ENCODE measurements around the gene NAGK.
"Not testable (repeated sequence)": the region's sequence is repeated elsewhere in the genome, so short reads cannot be mapped to it uniquely, and the experiment has no call there.

GRCh38 chr2:71055206-71055740 is 13.2 kb upstream of the NAGK start:
- TF ChIP-seq CTCF (IDR thresholded peaks at IDR 0.05); EZH2 (IDR thresholded peaks at IDR 0.05; ENCODE audit: borderline replicate concordance, insufficient read depth, low read depth, low read length, poor library complexity, severe bottlenecking): not testable (repeated sequence)
